ENCODE results near the gene TLR1. TPM values are rescaled to one million over a fixed set of nuclear protein-coding genes. Genes with fewer than 3 reads are reported as not detected.

TLR1 gene
- total RNA-seq, 4 donors from 2014 or later = 4.3 to 14.9 (median 9.1) TPM

GRCh38 chr4:38803833-38804653 is 548 bp downstream of the TLR1 start:
- 15% methylated on average over 6 of the region's 6 CpGs for WGBS
- H3K4me3 ChIP-seq = peak overlapping the region; percentile 34 to 50 (median 46)
- peaks cover 3 to 33% (median 22%) of the 10 kb centered on the region in 4 donors for H3K4me1 ChIP-seq
- no peak for DNase-seq (ENCODE audit: extremely low spot score)
- intact Hi-C loops (cut with DNase I) = no loop called here
- TF ChIP-seq POLR2AphosphoS5 (IDR thresholded peaks at IDR 0.05) = no peak
- TF ChIP-seq EP300 (IDR thresholded peaks at IDR 0.05) = no peak
- no peak for TF ChIP-seq POLR2A (IDR thresholded peaks at IDR 0.05; ENCODE audit: low read depth)
- no peak for TF ChIP-seq CTCF (IDR thresholded peaks at IDR 0.05)
- no peaks in the 10 kb centered on the region for H3K27me3 ChIP-seq
- H3K9me3 ChIP-seq = peaks cover 0 to 5% (median 0%) of the 10 kb centered on the region in 4 donors
- H3K36me3 ChIP-seq = peaks cover 3 to 25% (median 9%) of the 10 kb centered on the region in 4 donors
- peak overlapping the region; percentile 60 to 68 (median 65) for H3K27ac ChIP-seq (replicated peaks in 1 of 4)

- Histone ChIP-seq H3K4me1 (peaks cover 3 to 33% (median 22%) of the 10 kb centered on the region in 4 donors), H3K4me3 (peak overlapping the region in 2 of 4 donors; percentile 15 to 36), H3K9me3 (peaks cover 0 to 5% (median 0%) of the 10 kb centered on the region in 4 donors), H3K27me3 (no peaks in the 10 kb centered on the region), H3K27ac (replicated peaks in 1 of 4) (no peak overlapping the region), H3K36me3 (peaks cover 12 to 35% (median 19%) of the 10 kb centered on the region in 4 donors)
- DNase-seq (ENCODE audit: extremely low spot score) = no peak
- intact Hi-C loops (cut with DNase I) = no loop called here
- 87% methylated on average over 15 of the region's 15 CpGs for WGBS
- no peak for TF ChIP-seq POLR2A (IDR thresholded peaks at IDR 0.05; ENCODE audit: low read depth)
- TF ChIP-seq CTCF (IDR thresholded peaks at IDR 0.05) = no peak
- TF ChIP-seq POLR2AphosphoS5 (IDR thresholded peaks at IDR 0.05) = no peak
- no peak for TF ChIP-seq EP300 (IDR thresholded peaks at IDR 0.05)
Observed at GRCh38 chr4:38802561-38803355, 1.8 kb downstream of the TLR1 start.

- no peak for DNase-seq (ENCODE audit: extremely low spot score)
Observed at GRCh38 chr4:38800961-38801450, 3.6 kb downstream of the TLR1 start.

GRCh38 chr4:38800366-38800765 is 4.2 kb downstream of the TLR1 start:
- WGBS = 53% methylated on average over 2 of the region's 2 CpGs
- H3K36me3 ChIP-seq = peaks cover 12 to 35% (median 20%) of the 10 kb centered on the region in 4 donors
- intact Hi-C loops (cut with DNase I) = no loop called here

More at GRCh38 chr4:38800961-38801450, 3.6 kb downstream of the TLR1 start:
- Histone ChIP-seq H3K9me3 (peaks cover 0 to 5% (median 2%) of the 10 kb centered on the region in 4 donors), H3K4me1 (peaks cover 3 to 31% (median 22%) of the 10 kb centered on the region in 4 donors), H3K27ac (replicated peaks in 1 of 4) (no peak overlapping the region), H3K27me3 (no peaks in the 10 kb centered on the region), H3K4me3 (no peak overlapping the region), H3K36me3 (peaks cover 12 to 35% (median 20%) of the 10 kb centered on the region in 4 donors)
- intact Hi-C loops (cut with DNase I) = no loop called here
- WGBS = 96% methylated on average over 3 of the region's 3 CpGs
- no peak for TF ChIP-seq POLR2AphosphoS5 (IDR thresholded peaks at IDR 0.05)
- no peak for TF ChIP-seq CTCF (IDR thresholded peaks at IDR 0.05)
- no peak for TF ChIP-seq EP300 (IDR thresholded peaks at IDR 0.05)
- TF ChIP-seq POLR2A (IDR thresholded peaks at IDR 0.05; ENCODE audit: low read depth) = no peak

More at GRCh38 chr4:38800366-38800765, 4.2 kb downstream of the TLR1 start:
- no peak overlapping the region for H3K4me3 ChIP-seq
- no peaks in the 10 kb centered on the region for H3K27me3 ChIP-seq
- TF ChIP-seq POLR2AphosphoS5 (IDR thresholded peaks at IDR 0.05) = no peak
- no peak for TF ChIP-seq POLR2A (IDR thresholded peaks at IDR 0.05; ENCODE audit: low read depth)
- no peak for TF ChIP-seq CTCF (IDR thresholded peaks at IDR 0.05)
- TF ChIP-seq EP300 (IDR thresholded peaks at IDR 0.05) = no peak
- H3K27ac ChIP-seq (replicated peaks in 1 of 4) = no peak overlapping the region
- DNase-seq (ENCODE audit: extremely low spot score) = no peak
- peaks cover 0 to 25% (median 17%) of the 10 kb centered on the region in 4 donors for H3K4me1 ChIP-seq
- H3K9me3 ChIP-seq = peaks cover 0 to 10% (median 3%) of the 10 kb centered on the region in 4 donors
